ENCODE measurements around the gene MEGF10. TPM values are rescaled to one million over a fixed set of nuclear protein-coding genes. Genes with fewer than 3 reads are reported as not detected.

Gene MEGF10
- total RNA-seq, 1 experiment from 2014 or later: 0.80 TPM

DNA sequence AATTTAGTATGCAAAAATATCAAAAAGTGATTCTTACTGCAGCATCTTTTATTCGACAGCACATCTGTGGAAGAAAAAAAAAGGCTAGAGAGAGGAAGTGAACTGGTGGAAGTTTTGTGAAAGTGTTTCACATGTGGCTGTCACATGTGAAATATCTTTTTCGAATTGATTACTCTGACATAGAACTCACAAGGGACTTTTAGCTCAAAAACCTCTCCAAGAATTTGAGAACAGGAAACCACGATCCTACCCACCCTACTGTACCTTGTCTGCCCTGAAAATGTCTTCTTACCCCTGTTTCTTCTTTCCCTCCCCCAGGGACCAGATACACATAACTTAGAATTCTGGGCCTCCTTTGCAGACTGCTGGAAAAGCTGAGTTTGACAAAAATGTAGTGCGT, 120.4 kb downstream of the MEGF10 start:
- DNase-seq (ENCODE audit: low read depth): no peak

DNA sequence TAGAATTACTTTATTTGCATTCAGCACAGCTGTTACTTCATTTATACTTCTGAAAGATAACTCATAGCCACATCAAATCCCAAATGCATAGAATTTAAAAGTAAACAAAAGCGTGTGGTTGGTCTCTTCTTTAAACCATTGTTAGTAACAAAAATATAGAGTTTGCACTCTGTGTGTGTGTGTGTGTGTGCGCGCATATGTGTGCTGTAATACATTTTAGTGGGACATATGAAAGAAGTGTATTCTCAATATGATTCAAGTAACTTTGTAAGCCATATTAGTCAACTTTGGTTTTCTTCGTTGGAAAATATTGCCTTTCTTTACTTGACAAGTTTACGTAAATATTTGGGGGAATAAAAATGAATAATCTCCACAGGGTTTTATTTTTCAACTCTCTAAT, 120.8 kb downstream of the MEGF10 start:
- no peak for DNase-seq (ENCODE audit: low read depth)

DNA sequence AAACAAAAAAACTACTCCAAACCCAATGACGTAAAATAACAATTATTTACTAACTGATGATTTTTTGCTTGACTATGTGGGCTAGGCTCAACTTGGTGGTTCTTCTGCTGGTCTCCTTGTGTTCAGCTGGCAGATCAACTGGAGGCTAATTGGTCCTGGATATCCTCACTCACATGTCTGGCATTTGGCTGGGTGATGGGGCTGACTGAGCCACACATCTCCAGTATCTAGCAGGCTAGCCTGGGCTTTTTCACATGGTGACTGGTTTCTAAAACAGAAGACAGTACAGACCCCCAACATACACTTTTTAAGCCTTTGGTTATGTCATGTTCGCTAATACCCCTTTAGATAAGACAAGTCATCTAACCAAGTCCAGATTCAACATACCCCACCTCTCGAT, 122.1 kb downstream of the MEGF10 start:
- no peak for DNase-seq (ENCODE audit: low read depth)

DNA sequence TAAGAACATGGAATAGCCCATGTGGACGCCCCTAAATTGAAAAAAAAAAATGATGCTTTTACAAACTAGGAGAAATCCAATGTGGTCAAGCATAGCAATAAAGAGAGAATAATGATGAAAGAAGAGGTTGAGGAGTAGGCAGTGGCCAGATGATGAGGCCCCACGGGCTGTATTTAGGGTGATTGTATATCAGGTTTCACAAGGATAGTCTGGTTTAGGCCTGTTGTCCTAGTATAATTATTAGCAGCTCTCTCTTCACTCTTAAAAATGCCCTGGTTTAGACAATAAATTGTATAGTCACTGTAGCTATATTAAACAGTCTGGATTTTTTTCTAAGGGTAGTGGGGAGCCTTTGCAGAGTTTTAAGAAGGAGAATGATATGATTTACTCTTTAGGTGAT, 124.4 kb downstream of the MEGF10 start:
- no peak for DNase-seq (ENCODE audit: low read depth)

DNA sequence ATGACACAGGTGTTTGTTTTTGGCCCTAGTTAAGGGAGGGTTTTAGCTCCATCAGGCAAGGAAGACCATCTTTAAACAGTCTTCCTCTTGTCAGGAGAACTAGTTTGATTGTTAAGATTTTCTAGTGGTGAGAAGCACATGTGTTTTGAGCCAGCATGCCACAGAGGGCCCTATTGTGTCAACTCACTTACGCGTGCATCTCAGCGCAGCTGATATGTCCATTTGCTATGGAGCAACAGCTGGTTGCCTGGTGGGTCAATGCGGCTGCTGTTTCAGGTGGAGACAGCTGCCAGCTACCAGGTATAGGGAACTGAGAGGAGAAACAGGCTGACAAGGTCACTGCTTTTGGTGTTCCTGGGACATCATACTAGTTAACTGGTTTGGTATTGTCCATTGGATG, 126.3 kb downstream of the MEGF10 start:
- no peak for DNase-seq (ENCODE audit: low read depth)

GRCh38 chr5:127417528-127417927, 126.9 kb downstream of the MEGF10 start:
- DNase-seq (ENCODE audit: low read depth): no peak

DNA sequence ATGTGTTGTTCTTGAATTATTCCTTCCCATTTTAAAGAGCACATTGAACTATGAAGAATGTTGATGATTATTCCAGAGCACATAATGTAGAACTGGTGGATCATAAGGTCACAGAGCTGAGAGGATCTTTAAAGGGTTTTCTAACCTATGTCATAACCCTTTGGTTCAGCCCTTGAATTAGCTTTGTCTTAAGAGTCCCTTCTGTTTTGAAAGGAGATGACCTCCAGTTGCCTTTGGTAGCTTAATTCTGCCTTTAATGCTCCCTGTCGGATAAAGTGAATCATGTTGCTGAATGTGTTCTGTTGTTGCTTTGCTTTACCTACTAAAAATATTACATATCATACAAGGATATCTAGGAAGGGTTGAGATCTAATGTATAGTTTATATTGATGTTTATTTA, 127.8 kb downstream of the MEGF10 start:
- DNase-seq (ENCODE audit: low read depth): no peak

GRCh38 chr5:127418974-127419682, 128.5 kb downstream of the MEGF10 start:
- no peak for DNase-seq (ENCODE audit: low read depth)

GRCh38 chr5:127419683-127420257, 129.2 kb downstream of the MEGF10 start:
- no peak for DNase-seq (ENCODE audit: low read depth)

DNA sequence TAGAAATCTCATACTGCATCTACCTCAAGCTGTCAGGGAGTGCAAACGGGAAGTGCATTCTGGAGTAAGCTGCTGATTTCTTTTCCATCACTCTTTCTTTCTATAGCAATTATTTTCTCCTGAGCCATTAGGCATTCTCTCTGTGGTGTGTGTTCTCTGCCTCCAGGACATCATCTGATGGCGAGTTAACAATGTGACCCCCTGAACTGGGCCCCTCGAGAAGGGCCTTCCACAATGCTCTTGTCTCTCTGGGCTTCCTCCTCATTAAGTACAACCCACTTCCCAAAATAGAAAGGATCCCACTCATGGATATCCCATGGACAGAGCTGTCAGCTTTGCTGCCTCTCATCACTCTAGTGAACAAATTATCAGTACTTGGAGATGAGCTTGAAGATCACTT, 130.2 kb downstream of the MEGF10 start:
- DNase-seq (ENCODE audit: low read depth): no peak

DNA sequence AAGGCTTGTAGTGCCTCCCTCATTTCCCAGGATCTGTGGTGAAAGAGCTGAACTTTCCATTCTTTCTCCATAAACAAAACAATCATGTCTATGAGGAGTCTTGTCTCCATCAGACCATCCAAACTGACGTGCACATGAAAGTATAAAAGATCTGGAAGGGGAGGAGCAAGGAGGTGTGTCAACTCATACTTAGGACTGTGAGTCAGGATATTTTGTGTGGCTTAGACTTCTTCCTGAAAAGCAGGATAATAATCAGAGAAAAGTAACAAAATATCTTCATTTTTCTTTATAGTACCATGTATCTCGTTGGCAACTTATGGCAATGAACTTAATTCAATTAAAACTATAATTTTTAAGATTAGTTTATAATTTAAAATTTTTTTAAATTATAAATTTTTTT, 130.9 kb downstream of the MEGF10 start:
- DNase-seq (ENCODE audit: low read depth): no peak

- DNase-seq (ENCODE audit: low read depth): no peak
These were observed 132.7 kb downstream of the MEGF10 start for GRCh38 chr5:127423173-127423798.

DNA sequence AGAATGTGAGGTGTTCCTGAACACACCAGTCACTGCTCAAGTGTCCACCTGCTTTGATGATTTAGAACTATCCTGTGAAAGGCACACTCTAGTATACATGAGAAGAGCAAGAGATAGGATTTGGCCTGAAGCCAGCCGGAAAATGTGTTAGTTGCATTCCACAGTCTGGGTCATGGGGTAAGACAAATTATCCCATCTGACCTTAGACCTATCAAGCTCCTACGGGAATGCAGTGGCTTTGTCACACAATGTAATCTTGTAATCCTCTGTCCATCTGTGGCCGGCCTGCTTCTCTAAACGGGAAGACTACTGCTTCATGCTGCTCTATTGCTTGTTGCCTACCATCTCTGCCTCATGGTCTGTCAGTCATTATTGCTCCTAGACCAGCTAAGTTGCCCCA, 134.4 kb downstream of the MEGF10 start:
- no peak for DNase-seq (ENCODE audit: low read depth)

DNA sequence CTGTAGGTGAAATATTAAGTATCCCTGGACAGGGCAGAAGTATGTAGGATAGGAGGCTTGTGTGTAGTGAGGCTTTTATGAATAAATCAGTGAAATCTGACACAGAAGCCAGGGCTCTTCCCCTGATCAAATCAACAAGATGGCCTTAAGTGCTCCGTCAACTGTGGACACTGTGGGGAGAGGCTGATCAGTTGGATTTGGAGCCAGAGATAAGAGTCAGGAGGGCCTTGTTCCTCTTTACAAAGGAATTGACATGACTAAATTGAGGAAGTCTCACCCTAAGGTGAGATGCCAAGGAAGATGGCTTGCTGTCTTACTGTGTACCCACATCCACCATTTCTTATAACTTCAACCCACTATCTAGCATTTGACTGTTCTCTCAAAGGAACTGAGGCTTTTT, 135.3 kb downstream of the MEGF10 start:
- no peak for DNase-seq (ENCODE audit: low read depth)

DNA sequence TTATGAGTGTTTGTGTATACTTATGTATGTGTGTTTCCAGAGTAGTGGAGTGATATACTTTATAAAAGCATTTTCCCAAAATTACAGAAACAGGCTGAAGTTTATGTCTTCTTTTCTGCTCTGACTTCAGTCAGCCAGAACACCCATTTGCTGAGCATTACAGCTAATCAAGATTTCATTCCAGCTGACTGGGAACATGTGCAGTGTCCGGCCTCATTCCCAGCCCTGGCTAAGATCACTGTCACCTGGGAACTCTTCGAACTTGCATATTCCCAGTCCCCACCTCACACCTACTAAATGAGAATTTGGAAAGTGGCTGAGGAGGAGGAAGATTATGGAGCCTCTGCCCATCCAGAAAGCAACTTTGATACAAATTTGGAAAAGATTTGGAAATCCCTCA, 136.1 kb downstream of the MEGF10 start:
- DNase-seq (ENCODE audit: low read depth): no peak

DNA sequence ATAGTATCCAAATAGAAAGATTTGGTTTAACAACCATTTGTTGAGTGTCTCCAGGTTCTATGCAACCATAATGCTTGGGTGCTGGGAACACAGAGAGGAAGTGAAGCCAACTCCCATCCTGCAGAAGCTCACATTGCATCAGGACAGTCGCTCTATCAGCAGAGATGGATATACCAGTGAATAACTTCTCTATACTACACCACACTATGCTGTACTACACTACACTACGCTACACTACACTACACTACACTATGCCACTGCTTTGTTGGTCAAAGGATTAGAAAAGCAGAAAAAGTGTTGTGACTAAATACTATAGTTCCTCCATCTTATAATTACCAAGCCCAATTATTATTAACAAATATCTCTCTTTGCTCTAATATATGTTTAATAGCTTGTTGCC, 137.7 kb downstream of the MEGF10 start:
- DNase-seq (ENCODE audit: low read depth): no peak

- DNase-seq (ENCODE audit: low read depth): no peak
These were observed 138.2 kb downstream of the MEGF10 start for GRCh38 chr5:127428748-127429147.

DNA sequence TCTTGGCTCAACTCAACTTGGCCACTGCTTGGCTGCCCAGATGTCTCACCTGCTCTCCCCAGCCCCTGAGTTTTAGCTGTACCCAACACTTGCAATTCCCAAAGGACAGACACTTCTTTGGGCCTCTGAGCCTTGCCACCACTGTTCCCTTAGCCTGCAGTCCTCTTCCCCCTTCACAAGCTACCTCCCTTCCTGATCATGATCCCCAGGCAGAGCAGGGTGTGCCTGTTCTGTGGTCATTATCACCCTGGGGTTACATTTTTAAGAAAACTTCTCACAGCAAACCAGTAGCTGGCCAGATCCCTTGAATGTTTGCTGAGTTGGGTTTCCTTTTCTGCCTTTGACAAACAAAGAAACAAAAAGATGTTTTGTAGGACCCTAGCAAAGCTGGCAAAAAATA, 139.3 kb downstream of the MEGF10 start:
- no peak for DNase-seq (ENCODE audit: low read depth)

GRCh38 chr5:127430627-127431026, 140.0 kb downstream of the MEGF10 start:
- DNase-seq (ENCODE audit: low read depth): no peak

DNA sequence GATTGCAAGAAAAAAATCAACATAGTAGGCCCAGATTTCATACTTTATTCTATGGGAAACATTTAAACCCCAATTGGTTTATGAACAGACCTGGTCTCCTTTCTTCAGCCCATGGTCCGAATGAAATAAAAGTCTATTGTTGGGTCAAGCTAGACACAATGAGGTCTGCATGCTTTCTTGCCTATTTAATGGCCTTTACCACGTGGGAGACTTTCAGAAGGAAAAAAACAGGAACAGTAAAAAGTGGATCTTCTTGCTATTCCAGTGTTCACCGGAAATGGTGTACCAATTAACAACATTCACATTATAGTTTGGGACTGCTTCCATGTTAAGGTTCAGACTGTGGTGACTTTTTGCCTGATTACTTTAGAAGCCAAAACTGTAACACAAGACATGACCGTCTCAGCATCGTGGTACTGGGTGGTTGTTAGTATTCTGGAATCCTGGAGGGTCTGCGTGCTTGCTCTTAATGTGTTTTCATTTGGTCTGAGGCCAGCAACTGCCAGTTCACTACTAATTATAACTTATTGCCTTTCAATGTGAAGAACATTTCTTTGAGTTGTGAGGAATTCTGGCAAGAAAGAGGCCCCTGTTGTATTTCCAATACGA, 141.5 kb downstream of the MEGF10 start:
- DNase-seq (ENCODE audit: low read depth): no peak

DNA sequence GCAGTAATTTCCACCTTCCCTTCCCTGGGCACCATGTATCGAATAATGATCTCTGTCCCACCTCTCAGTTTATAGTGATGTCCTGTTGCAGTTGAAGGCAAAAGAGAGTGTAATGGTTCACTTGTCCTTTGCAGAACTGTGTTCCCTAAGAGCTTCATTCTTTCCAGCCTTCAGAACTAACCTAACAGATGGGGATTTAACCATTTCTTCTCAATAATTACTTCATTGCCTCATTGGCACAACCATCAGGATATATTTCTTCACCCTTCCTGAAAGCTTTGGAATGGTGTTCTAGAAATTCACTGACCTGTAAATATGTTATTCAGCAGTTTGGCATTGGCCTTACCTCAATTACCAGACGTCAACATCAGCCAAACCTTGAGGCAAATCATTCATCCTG, 142.9 kb downstream of the MEGF10 start:
- no peak for DNase-seq (ENCODE audit: low read depth)

DNA sequence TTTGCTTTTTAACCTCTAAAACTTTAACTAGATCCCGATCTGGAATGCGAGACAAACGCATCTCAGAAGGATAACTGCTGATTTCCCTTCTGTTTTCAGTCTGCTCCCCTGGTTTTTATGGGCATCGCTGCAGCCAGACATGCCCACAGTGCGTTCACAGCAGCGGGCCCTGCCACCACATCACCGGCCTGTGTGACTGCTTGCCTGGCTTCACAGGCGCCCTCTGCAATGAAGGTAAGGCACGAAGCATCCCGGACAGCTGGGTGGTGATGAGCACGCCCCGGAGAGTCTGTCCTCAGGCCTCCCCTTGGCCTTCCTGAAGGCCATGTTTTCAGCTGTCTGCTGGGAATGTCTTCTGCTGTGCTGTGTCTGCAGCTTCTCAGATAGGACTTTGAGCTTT, 144.0 kb downstream of the MEGF10 start:
- no peak for DNase-seq (ENCODE audit: low read depth)

DNA sequence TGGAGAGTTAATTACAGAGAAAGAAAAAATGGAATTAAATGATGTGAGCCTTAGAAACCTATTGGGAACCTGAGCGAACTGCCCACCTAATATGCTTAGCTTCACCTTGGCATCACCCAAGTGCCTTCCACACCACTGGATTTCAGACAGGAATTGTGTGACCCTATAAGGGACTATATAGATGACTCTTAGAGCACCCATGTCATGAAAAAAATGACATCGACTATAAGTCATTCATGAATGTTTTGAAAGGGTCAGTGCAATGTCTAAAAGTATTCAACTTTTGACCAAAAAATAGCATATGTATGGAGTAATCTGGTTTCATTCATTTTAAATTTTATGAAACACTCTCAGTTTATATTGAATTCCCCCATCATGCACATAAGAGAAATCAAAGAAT, 145.2 kb downstream of the MEGF10 start:
- no peak for DNase-seq (ENCODE audit: low read depth)
